GM19099 (cell line): ENCODE data around the gene KNDC1.

ENCODE experiments used
- POLR2A ChIP-seq: IDR thresholded peaks from 3 replicates; pipeline ENCODE4 v1.6.1; 2011; ENCODE audit warnings: low read depth; ENCODE audit not compliant: insufficient read length; ENCODE audit errors: extremely low read depth

KNDC1 gene

GRCh38 chr10:133208466-133208865 lies 48.4 kb downstream of the KNDC1 start:
- no peak for TF ChIP-seq POLR2A

GRCh38 chr10:133209117-133209516 lies 49.1 kb downstream of the KNDC1 start:
- no peak for TF ChIP-seq POLR2A

- TF ChIP-seq POLR2A: no peak
These were observed 49.6 kb downstream of the KNDC1 start for GRCh38 chr10:133209641-133210040.

- no peak for TF ChIP-seq POLR2A
These were observed 50.5 kb downstream of the KNDC1 start for GRCh38 chr10:133210398-133211140.

GRCh38 chr10:133211141-133211830 lies 51.3 kb downstream of the KNDC1 start:
- no peak for TF ChIP-seq POLR2A

GRCh38 chr10:133211959-133212852 lies 52.2 kb downstream of the KNDC1 start:
- TF ChIP-seq POLR2A: no peak

- no peak for TF ChIP-seq POLR2A
These were observed 53.0 kb downstream of the KNDC1 start for GRCh38 chr10:133212853-133213494.

- TF ChIP-seq POLR2A: no peak
These were observed 53.8 kb downstream of the KNDC1 start for GRCh38 chr10:133213641-133214467.

GRCh38 chr10:133214468-133215410 lies 54.7 kb downstream of the KNDC1 start:
- no peak for TF ChIP-seq POLR2A

GRCh38 chr10:133215586-133215985 lies 55.6 kb downstream of the KNDC1 start:
- TF ChIP-seq POLR2A: no peak

- TF ChIP-seq POLR2A: no peak
These were observed 56.8 kb downstream of the KNDC1 start for GRCh38 chr10:133216776-133217175.

GRCh38 chr10:133217800-133218589 lies 58.0 kb downstream of the KNDC1 start:
- TF ChIP-seq POLR2A: no peak
